GM23338 (cell line): ENCODE results near the gene DNAAF2. TPM values are rescaled to one million over a fixed set of nuclear protein-coding genes. Genes with fewer than 3 reads are reported as not detected.

Experiments used
- ATAC-seq: fragments of 200-7000 bp; cut with Tn5 transposase; 3 replicates; pipeline ENCODE4 v1.9.1; 2020
- DNase-seq: peaks from one replicate; pipeline ENCODE4 v3.0.0-alpha.2; 2015; ENCODE audit warnings: low spot score
- H2AFZ ChIP-seq: fragments of 200-600 bp; sonication (generic); 2 replicates; pipeline ENCODE4 v1.8.0; 2016; ENCODE audit warnings: antibody characterized with exemption, mild to moderate bottlenecking, moderate library complexity
- H3F3A ChIP-seq: fragments of 200-600 bp; sonication (generic); replicated peaks from 2 replicates; pipeline ENCODE4 v1.8.0; 2017; ENCODE audit warnings: antibody characterized with exemption, mixed run types, low read depth
- H3K27ac ChIP-seq: fragments of 200-600 bp; sonication (generic); 2 replicates; pipeline ENCODE4 v1.6.1; 2016; ENCODE audit warnings: low read depth
- H3K27me3 ChIP-seq: fragments of 200-600 bp; sonication (generic); 2 replicates; pipeline ENCODE4 v1.8.0; 2016; ENCODE audit warnings: mild to moderate bottlenecking, mixed run types, moderate library complexity; ENCODE audit not compliant: insufficient read depth
- H3K36me3 ChIP-seq: fragments of 200-600 bp; sonication (generic); 2 replicates; pipeline ENCODE4 v1.8.0; 2016; ENCODE audit warnings: mild to moderate bottlenecking; ENCODE audit not compliant: insufficient read depth
- H3K4me1 ChIP-seq: fragments of 200-600 bp; sonication (generic); 2 replicates; pipeline ENCODE4 v1.8.0; 2016; ENCODE audit warnings: mild to moderate bottlenecking, moderate library complexity; ENCODE audit not compliant: insufficient read depth
- H3K4me2 ChIP-seq: fragments of 200-600 bp; sonication (generic); 2 replicates; pipeline ENCODE4 v1.7.1; 2017; ENCODE audit warnings: mixed run types
- H3K4me3 ChIP-seq: fragments of 200-600 bp; sonication (generic); 2 replicates; pipeline ENCODE4 v1.6.1; 2016; ENCODE audit warnings: mixed run types
- H3K79me2 ChIP-seq: fragments of 200-600 bp; sonication (generic); replicated peaks from 2 replicates; pipeline ENCODE4 v1.8.0; 2017; ENCODE audit warnings: mild to moderate bottlenecking; ENCODE audit not compliant: insufficient read depth
- H3K9me2 ChIP-seq: fragments of 200-600 bp; sonication (generic); 2 replicates; pipeline ENCODE4 v1.8.0; 2017; ENCODE audit not compliant: insufficient read depth
- H4K20me1 ChIP-seq: fragments of 200-600 bp; sonication (generic); replicated peaks from 2 replicates; pipeline ENCODE4 v1.8.0; 2017; ENCODE audit warnings: mild to moderate bottlenecking; ENCODE audit not compliant: insufficient read depth
- H3K27ac Mint-ChIP-seq: 2 replicates; pipeline ENCODE4 v1.8.0; 2020; ENCODE audit warnings: inconsistent platforms, mild to moderate bottlenecking, moderate library complexity, mixed read lengths
- H3K27me3 Mint-ChIP-seq: 3 replicates; pipeline ENCODE4 v1.8.0; 2022; ENCODE audit warnings: low read depth, mild to moderate bottlenecking, moderate library complexity, mixed read lengths, inconsistent platforms; ENCODE audit not compliant: insufficient read depth, poor library complexity
- H3K36me3 Mint-ChIP-seq: 3 replicates; pipeline ENCODE4 v1.8.0; 2021; ENCODE audit warnings: low read depth, mild to moderate bottlenecking, inconsistent platforms, moderate library complexity, mixed read lengths
- H3K4me1 Mint-ChIP-seq: 3 replicates; pipeline ENCODE4 v1.8.0; 2020; ENCODE audit warnings: mild to moderate bottlenecking, inconsistent platforms, mixed read lengths
- H3K4me3 Mint-ChIP-seq: 3 replicates; pipeline ENCODE4 v1.8.0; 2021; ENCODE audit warnings: moderate library complexity, mild to moderate bottlenecking, inconsistent platforms, mixed read lengths
- H3K9me3 Mint-ChIP-seq: 3 replicates; pipeline ENCODE4 v1.8.0; 2020; ENCODE audit warnings: moderate library complexity, mild to moderate bottlenecking, inconsistent platforms, mixed read lengths
- CREB1 ChIP-seq: fragments of 250-450 bp; sonication (Bioruptor Pico); IDR thresholded peaks from 2 replicates; pipeline ENCODE4 v1.5.0; 2020; ENCODE audit warnings: low read depth, mild to moderate bottlenecking, moderate library complexity
- ZNF331 ChIP-seq: fragments of 250-450 bp; sonication (Bioruptor Pico); IDR thresholded peaks from 2 replicates; pipeline ENCODE4 v1.5.0; 2020; ENCODE audit warnings: low read depth, mild to moderate bottlenecking, moderate library complexity
- ZNF462 ChIP-seq: fragments of 250-450 bp; sonication (Bioruptor Pico); IDR thresholded peaks from 2 replicates; pipeline ENCODE4 v1.5.0; 2020; ENCODE audit warnings: mild to moderate bottlenecking, moderate library complexity
- polyA plus RNA-seq: library from polyadenylated mRNA; unstranded; fragments of >200 nt; fragmentation: Nextera tagmentation; extraction: Ambion mirVana; gene quantifications from 2 replicates; pipeline ENCODE4 v1.2.1, GENCODE V29; 2016
- total RNA-seq: library from RNA; depleted of rRNA; stranded (reverse); fragments of >200 nt; shearing (Covaris generic); gene quantifications from 2 replicates; pipeline ENCODE4 v1.2.3, GENCODE V29; 2014
- TF ChIP-seq, protein P1 (sequence below): IDR thresholded peaks from one replicate; pipeline ENCODE4 v1.6.1; 2018; ENCODE audit warnings: antibody characterized with exemption; ENCODE audit not compliant: unreplicated experiment
- TF ChIP-seq, protein P2 (sequence below): IDR thresholded peaks from 2 replicates; pipeline ENCODE4 v1.6.1; 2016; ENCODE audit warnings: antibody characterized with exemption

DNAAF2 gene
- total and polyA plus RNA-seq, 2 experiments from 2014 or later, result 40.4 to 62.6 TPM

GRCh38 chr14:49637534-49638078 lies 2.6 kb upstream of the DNAAF2 start (continued):
- no peak for TF ChIP-seq ZNF462

DNA sequence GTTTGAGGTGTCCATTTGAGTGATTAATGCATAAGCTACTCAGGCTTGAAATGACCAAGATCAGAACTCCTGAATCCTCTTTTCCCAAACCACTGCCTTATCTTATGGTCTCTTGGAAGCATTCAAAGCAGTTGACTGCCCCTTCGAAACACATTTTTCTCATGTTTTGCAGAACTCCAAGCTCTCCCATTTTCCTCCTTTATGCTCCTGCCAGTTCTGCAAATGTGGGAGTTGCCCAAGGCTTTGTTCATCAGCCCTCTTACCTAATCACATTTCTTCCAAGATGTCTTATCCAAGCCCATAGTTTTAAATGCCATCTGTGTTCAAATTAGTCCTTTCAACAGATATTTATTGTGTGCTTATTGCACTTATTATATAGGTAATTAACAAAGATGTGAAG lies 1.8 kb upstream of the DNAAF2 start:
- H3K79me2 ChIP-seq, result peaks cover 87% of the 10 kb centered on the region
- no peak overlapping the region for H2AFZ ChIP-seq
- DNase-seq, result no peak
- H3K4me3 ChIP-seq, result no peak overlapping the region
- H3F3A ChIP-seq, result peaks cover 16% of the 10 kb centered on the region
- H3K36me3 ChIP-seq, result peaks cover 16% of the 10 kb centered on the region; the same call in 1 of the 2 replicates
- H3K4me2 ChIP-seq, result peak overlapping the region; percentile 90; the same call in 1 of the 2 replicates
- Mint-ChIP-seq H3K27me3 (peaks cover 12% of the 10 kb centered on the region), H3K27ac (no peak overlapping the region), H3K4me1 (peaks cover 29% of the 10 kb centered on the region), H3K9me3 (peaks cover 7% of the 10 kb centered on the region; the same call in 2 of the 3 replicates), H3K36me3 (peaks cover 67% of the 10 kb centered on the region), H3K4me3 (peak overlapping the region; percentile 51)
- 0 out of 2 replicates have a peak overlapping the region, but pooled peaks have one; percentile 23 for H3K27ac ChIP-seq
- H3K4me1 ChIP-seq, result peaks cover 10% of the 10 kb centered on the region; the same call in 1 of the 2 replicates
- H3K9me2 ChIP-seq, result no peaks in the 10 kb centered on the region
- peaks cover 34% of the 10 kb centered on the region for H4K20me1 ChIP-seq
- no peak for ATAC-seq
- no peaks in the 10 kb centered on the region for H3K27me3 ChIP-seq
- TF ChIP-seq CREB1 (no peak), ZNF331 (CRISPR knock-in tag) (no peak)
- TF ChIP-seq, protein P1, sequence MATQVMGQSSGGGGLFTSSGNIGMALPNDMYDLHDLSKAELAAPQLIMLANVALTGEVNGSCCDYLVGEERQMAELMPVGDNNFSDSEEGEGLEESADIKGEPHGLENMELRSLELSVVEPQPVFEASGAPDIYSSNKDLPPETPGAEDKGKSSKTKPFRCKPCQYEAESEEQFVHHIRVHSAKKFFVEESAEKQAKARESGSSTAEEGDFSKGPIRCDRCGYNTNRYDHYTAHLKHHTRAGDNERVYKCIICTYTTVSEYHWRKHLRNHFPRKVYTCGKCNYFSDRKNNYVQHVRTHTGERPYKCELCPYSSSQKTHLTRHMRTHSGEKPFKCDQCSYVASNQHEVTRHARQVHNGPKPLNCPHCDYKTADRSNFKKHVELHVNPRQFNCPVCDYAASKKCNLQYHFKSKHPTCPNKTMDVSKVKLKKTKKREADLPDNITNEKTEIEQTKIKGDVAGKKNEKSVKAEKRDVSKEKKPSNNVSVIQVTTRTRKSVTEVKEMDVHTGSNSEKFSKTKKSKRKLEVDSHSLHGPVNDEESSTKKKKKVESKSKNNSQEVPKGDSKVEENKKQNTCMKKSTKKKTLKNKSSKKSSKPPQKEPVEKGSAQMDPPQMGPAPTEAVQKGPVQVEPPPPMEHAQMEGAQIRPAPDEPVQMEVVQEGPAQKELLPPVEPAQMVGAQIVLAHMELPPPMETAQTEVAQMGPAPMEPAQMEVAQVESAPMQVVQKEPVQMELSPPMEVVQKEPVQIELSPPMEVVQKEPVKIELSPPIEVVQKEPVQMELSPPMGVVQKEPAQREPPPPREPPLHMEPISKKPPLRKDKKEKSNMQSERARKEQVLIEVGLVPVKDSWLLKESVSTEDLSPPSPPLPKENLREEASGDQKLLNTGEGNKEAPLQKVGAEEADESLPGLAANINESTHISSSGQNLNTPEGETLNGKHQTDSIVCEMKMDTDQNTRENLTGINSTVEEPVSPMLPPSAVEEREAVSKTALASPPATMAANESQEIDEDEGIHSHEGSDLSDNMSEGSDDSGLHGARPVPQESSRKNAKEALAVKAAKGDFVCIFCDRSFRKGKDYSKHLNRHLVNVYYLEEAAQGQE, result no peak
- TF ChIP-seq, protein P2, sequence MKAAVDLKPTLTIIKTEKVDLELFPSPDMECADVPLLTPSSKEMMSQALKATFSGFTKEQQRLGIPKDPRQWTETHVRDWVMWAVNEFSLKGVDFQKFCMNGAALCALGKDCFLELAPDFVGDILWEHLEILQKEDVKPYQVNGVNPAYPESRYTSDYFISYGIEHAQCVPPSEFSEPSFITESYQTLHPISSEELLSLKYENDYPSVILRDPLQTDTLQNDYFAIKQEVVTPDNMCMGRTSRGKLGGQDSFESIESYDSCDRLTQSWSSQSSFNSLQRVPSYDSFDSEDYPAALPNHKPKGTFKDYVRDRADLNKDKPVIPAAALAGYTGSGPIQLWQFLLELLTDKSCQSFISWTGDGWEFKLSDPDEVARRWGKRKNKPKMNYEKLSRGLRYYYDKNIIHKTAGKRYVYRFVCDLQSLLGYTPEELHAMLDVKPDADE, result no peak
